Heart right ventricle (tissue), 16 donors: Measurements from ENCODE around the gene TOMM34. TPM values are rescaled to one million over a fixed set of nuclear protein-coding genes. Genes with fewer than 3 reads are reported as not detected.

Experiments used
- ATAC-seq, 8 donors: fragments of 200-7000 bp; cut with Tn5 transposase; one replicate each; pipeline ENCODE4 v1.9.1; 2020; ENCODE audit warnings: mild to moderate bottlenecking in 8 of 8, moderate library complexity in 8 of 8, moderate number of reproducible peaks in 1 of 8
- DNase-seq, 2 donors: peaks; one replicate each; pipeline ENCODE4 v3.0.0-alpha.2; 2020
- H3K27ac ChIP-seq, 10 donors: fragments of 200-600 bp; sonication (generic) in 2 of 10; one replicate each; pipeline versions ENCODE4 v1.5.0 to v1.8.0; 2020 to 2022; ENCODE audit warnings: mild to moderate bottlenecking in 3 of 10
- H3K27me3 ChIP-seq, 7 donors: fragments of 200-600 bp; one replicate each; pipeline ENCODE4 v1.8.0; 2021 to 2022; ENCODE audit warnings: mild to moderate bottlenecking in 2 of 7
- H3K36me3 ChIP-seq, 9 donors: fragments of 200-600 bp; sonication (generic) in 1 of 9; one replicate each; pipeline versions ENCODE4 v1.5.0 to v1.8.0; 2020 to 2022; ENCODE audit warnings: mild to moderate bottlenecking in 2 of 9
- H3K4me1 ChIP-seq, 9 donors: fragments of 200-600 bp; sonication (generic) in 1 of 9; one replicate each; pipeline versions ENCODE4 v1.5.0 to v1.8.0; 2020 to 2022; ENCODE audit warnings: mild to moderate bottlenecking in 4 of 9
- H3K4me3 ChIP-seq, 10 donors: fragments of 200-600 bp; sonication (generic) in 2 of 10; one replicate each; pipeline versions ENCODE4 v1.5.0 to v1.8.0; 2020 to 2022; ENCODE audit warnings: mild to moderate bottlenecking in 7 of 10, moderate library complexity in 2 of 10
- H3K9me3 ChIP-seq, 11 donors: fragments of 200-600 bp in 10 of 11; sonication (generic) in 2 of 11; one replicate each; pipeline versions ENCODE4 v1.5.0 to v1.8.0; 2013 to 2022; ENCODE audit warnings: mild to moderate bottlenecking in 2 of 11, control low read depth in 1 of 11, moderate library complexity in 1 of 11
- WGBS, 2 donors: extraction: QIAGEN DNeasy Blood & Tissue Kit; methylation state at CpG; one replicate each; pipeline ENCODE4 v1.1.7; 2013; ENCODE audit warnings: inconsistent platforms in 1 of 2; 5-methylcytosine and 5-hydroxymethylcytosine counted together
- intact Hi-C, 10 donors: fragments of 100-400 bp; cut with DNase I; formaldehyde crosslinking; loops; one replicate each; pipeline versions ENCODE4 v1.11.1 to v1.14.2; 2022
- polyA plus RNA-seq, 2 donors: library from polyadenylated mRNA; stranded (reverse); fragments of 200-250 nt; gene quantifications; one replicate each; pipeline ENCODE4 v1.2.3, GENCODE V29; 2013
- total RNA-seq, 10 donors: library from RNA; stranded (reverse); fragmentation: NEBNext Ultra II Directional in 3 of 10; extraction: Animal tissue kit (Norgen Biotek cat#: 25700) in 3 of 10; gene quantifications; one replicate each; pipeline versions ENCODE4 v1.2.1 to v1.2.4, GENCODE V29; 2021 to 2023
- TF ChIP-seq, protein P1 (sequence below), 9 donors: fragments of 200-600 bp; sonication (generic) in 2 of 9; IDR thresholded peaks; one replicate each; pipeline versions ENCODE4 v1.5.0 to v1.8.0; 2021 to 2022; ENCODE audit warnings: antibody characterized with exemption in 9 of 9, mild to moderate bottlenecking in 5 of 9, moderate library complexity in 1 of 9
- donor health status: Arrhythmogenic right ventricular cardiomyopathy.
- donor health status: ischemic (EF 13 %, LVEDD 7.1; RV severe dilation, severe dysfunction).
- donor health status: healthy with polysubstance abuse.
- donor health status: DM: no; HTN: yes; CAD: no.
- donor health status: DM: no; HTN: no; CAD: no.
- donor health status: ischemic (EF 25% LVEDD 6.9; RV normal size, moderate dysfunction).
- donor health status: ischemic (EF 25% LVEDD 5.7; RV mildly dilated, moderate dysfunction).
- donor health status: healthy.
- donor health status: DM: yes; HTN: yes; CAD: no.
- donor health status: Ischemic cardiomyopathy.
- donor health status: ischemic (EF 35%, LVEDD 5.7; RV mildly dilated, moderate dysfunction).
- donor health status: nonischemic (EF 11% LVEDD 7.7; RV severe dilation, severe dysfunction).
- donor health status: DM: yes; HTN: yes; CAD: no.
- donor health status: PGD.
- donor health status: ischemic (EF 29% LVEDD 5.4; RV normal size, mild dysfunction).
- donor health status: nonischemic (EF 23%, LVEDD 6.1; RV moderate dilation, normal function).

Gene TOMM34
- total and polyA plus RNA-seq, 12 donors, result 3.4 to 21.2 (median 10.3) TPM

DNA sequence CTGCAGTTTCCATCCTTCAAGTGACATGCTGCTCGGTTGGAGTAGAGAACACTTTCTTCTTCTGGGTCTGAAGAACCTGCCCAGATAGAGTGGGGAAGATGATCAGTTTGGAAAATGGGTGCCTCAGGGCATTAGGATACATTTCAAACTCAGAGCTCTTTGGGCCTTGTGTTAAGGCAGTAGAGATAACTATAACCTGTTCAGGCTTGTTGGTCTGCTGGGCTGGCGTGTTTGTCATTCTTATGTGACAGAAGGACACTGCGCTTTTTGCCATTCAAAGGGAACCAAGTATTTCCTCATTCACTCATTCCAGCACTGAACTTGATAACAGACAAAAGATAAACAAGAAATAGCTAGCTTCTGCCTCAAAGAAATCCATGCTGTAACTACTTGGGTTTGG is 3.8 kb downstream of the TOMM34 start:
- intact Hi-C loops, result no loop called here
- TF ChIP-seq, protein P1, sequence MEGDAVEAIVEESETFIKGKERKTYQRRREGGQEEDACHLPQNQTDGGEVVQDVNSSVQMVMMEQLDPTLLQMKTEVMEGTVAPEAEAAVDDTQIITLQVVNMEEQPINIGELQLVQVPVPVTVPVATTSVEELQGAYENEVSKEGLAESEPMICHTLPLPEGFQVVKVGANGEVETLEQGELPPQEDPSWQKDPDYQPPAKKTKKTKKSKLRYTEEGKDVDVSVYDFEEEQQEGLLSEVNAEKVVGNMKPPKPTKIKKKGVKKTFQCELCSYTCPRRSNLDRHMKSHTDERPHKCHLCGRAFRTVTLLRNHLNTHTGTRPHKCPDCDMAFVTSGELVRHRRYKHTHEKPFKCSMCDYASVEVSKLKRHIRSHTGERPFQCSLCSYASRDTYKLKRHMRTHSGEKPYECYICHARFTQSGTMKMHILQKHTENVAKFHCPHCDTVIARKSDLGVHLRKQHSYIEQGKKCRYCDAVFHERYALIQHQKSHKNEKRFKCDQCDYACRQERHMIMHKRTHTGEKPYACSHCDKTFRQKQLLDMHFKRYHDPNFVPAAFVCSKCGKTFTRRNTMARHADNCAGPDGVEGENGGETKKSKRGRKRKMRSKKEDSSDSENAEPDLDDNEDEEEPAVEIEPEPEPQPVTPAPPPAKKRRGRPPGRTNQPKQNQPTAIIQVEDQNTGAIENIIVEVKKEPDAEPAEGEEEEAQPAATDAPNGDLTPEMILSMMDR (IDR thresholded peaks at IDR 0.05), result no peak
- peaks cover 0 to 24% (median 17%) of the 10 kb centered on the region in 9 donors for H3K4me1 ChIP-seq
- H3K9me3 ChIP-seq, result no peaks in the 10 kb centered on the region
- DNase-seq (no peak), ATAC-seq (no peak)
- no peak overlapping the region for H3K4me3 ChIP-seq
- WGBS, 2 donors, result 94 to 95% methylated on average over 3 of the region's 3 CpGs
- peaks cover 0 to 62% (median 22%) of the 10 kb centered on the region in 9 donors for H3K36me3 ChIP-seq
- no peaks in the 10 kb centered on the region for H3K27me3 ChIP-seq
- H3K27ac ChIP-seq, result no peak overlapping the region

DNA sequence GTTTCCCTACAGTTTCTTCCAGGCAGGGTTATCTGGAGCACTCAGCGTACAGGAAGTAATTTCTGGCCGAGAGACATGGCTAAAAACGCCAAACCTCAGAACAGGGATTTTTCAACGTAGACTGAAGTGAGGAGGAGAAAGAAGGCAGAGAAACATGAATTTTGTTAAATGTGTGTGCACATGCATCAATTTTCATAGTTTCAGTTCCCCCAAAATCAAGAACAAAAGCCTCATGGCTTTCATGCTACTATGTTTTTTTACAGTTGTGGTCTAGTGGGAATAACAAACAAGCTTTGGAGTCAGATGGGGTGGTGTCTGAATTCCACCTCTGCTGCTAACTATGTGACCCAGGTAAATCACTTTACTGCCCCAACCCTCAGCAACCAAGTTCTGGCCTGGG is 4.9 kb downstream of the TOMM34 start:
- H3K27ac ChIP-seq, result no peak overlapping the region
- H3K4me3 ChIP-seq, result no peak overlapping the region
- H3K36me3 ChIP-seq, result peaks cover 0 to 74% (median 33%) of the 10 kb centered on the region in 9 donors
- H3K27me3 ChIP-seq, result no peaks in the 10 kb centered on the region
- no peak for DNase-seq
- TF ChIP-seq, protein P1 (IDR thresholded peaks at IDR 0.05), result no peak
- H3K4me1 ChIP-seq, result peaks cover 0 to 17% (median 10%) of the 10 kb centered on the region in 9 donors
- ATAC-seq, result no peak
- intact Hi-C loops, result no loop called here
- no peaks in the 10 kb centered on the region for H3K9me3 ChIP-seq
- WGBS, 2 donors, result 71 to 77% methylated on average over 4 of the region's 4 CpGs

DNA sequence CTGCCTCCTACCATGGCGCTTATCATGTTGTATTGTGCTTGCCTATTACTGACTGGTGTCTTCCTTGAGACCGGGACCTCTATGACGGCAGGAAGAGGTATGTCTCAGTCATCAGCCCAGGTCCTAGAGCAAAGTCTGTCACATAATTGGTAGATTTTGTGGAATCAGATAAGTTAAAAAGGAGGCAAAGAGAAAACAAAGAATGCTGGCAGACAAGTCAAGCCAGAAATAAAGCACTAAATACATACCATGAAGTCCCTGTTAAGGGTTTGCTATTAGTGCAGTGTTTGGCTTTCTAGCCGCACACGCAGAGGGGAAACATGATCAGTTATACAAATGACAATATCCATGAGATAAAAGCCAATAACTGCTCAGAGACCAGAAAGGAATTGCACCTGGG is 6.0 kb downstream of the TOMM34 start:
- peaks cover 0 to 13% (median 5%) of the 10 kb centered on the region in 9 donors for H3K4me1 ChIP-seq
- 98% methylated on average over 5 of the region's 5 CpGs for WGBS, 2 donors
- no peak overlapping the region for H3K27ac ChIP-seq
- no peak for DNase-seq
- TF ChIP-seq, protein P1 (IDR thresholded peaks at IDR 0.05), result no peak
- H3K4me3 ChIP-seq, result no peak overlapping the region
- H3K9me3 ChIP-seq, result no peaks in the 10 kb centered on the region
- no peak for ATAC-seq
- intact Hi-C loops, result no loop called here
- H3K36me3 ChIP-seq, result peaks cover 0 to 84% (median 41%) of the 10 kb centered on the region in 9 donors
- H3K27me3 ChIP-seq, result no peaks in the 10 kb centered on the region

DNA sequence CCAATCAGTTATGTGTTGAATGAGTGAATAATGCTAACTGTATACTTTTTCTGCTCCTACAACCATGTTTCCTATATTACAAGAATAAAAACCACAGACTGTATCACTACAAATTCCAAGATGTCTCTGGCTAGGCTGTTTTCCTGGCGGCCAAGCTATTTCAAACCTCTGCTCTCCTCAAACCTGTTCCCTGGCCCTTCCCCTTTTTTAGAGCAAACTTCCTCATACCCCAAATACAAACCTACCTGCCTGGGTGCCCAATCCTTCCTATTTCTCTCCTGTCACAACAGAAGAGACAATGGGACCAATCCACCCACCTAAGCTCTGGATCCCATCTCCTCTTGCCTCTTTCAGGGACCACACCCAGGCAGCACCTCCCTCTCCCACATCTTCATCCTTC is 7.5 kb downstream of the TOMM34 start:
- Histone ChIP-seq H3K4me3 (no peak overlapping the region), H3K27ac (no peak overlapping the region), H3K4me1 (no peaks in the 10 kb centered on the region), H3K27me3 (no peaks in the 10 kb centered on the region), H3K9me3 (no peaks in the 10 kb centered on the region), H3K36me3 (peaks cover 0 to 99% (median 51%) of the 10 kb centered on the region in 9 donors)
- intact Hi-C loops, result no loop called here
- DNase-seq, result no peak
- 96 to 98% methylated on average over 1 of the region's 1 CpG for WGBS, 2 donors
- TF ChIP-seq, protein P1 (IDR thresholded peaks at IDR 0.05), result no peak
- ATAC-seq, result no peak
